OCI-LY3 (cell line): ENCODE data around the gene CHN2.

Experiments
- H2AFZ ChIP-seq: fragments of 200-600, 300-600 bp; shearing (Covaris generic); 2 replicates; pipeline ENCODE4 v1.6.0; 2014; ENCODE audit warnings: antibody characterized with exemption, low read depth, low read length
- H3K27ac ChIP-seq: fragments of 200-600, 300-600 bp; sonication (generic); 2 replicates; pipeline ENCODE4 v1.5.1; 2014; ENCODE audit warnings: mild to moderate bottlenecking, low read length, moderate library complexity, mixed read lengths
- H3K27me3 ChIP-seq: fragments of 200-600, 300-600 bp; sonication (generic); 2 replicates; pipeline ENCODE4 v1.6.1; 2014; ENCODE audit warnings: low read depth, low read length, mixed read lengths
- H3K36me3 ChIP-seq: fragments of 200-600, 300-600 bp; sonication (generic); replicated peaks from 2 replicates; pipeline ENCODE3; 2014; ENCODE audit warnings: low read depth, low read length, mixed read lengths
- H3K4me1 ChIP-seq: fragments of 300-600, 200-600 bp; sonication (generic); 2 replicates; pipeline ENCODE4 v1.6.1; 2014; ENCODE audit warnings: low read length, mixed read lengths
- H3K4me2 ChIP-seq: fragments of 200-600, 300-600 bp; sonication (generic); 2 replicates; pipeline ENCODE4 v1.6.1; 2014; ENCODE audit warnings: low read length, mixed read lengths
- H3K4me3 ChIP-seq: fragments of 300-600, 200-600 bp; sonication (generic); 2 replicates; pipeline ENCODE4 v1.5.1; 2014; ENCODE audit warnings: antibody characterized with exemption, mild to moderate bottlenecking, low read length, moderate library complexity
- H3K79me2 ChIP-seq: fragments of 300-600, 200-600 bp; shearing (Covaris generic); 2 replicates; pipeline ENCODE4 v1.6.1; 2014; ENCODE audit warnings: mild to moderate bottlenecking, low read length, mixed read lengths
- H3K9ac ChIP-seq: fragments of 300-600, 200-600 bp; shearing (Covaris generic); 2 replicates; pipeline ENCODE4 v1.6.0; 2014; ENCODE audit warnings: mild to moderate bottlenecking, low read length, moderate library complexity
- H3K9me3 ChIP-seq: fragments of 200-600, 300-600 bp; shearing (Covaris generic); 2 replicates; pipeline ENCODE4 v1.6.1; 2014; ENCODE audit warnings: low read length, mixed read lengths; ENCODE audit not compliant: insufficient read depth
- H4K20me1 ChIP-seq: fragments of 200-600, 300-600 bp; sonication (generic); 2 replicates; pipeline ENCODE4 v1.6.1; 2016; ENCODE audit warnings: low read length, mixed read lengths; ENCODE audit not compliant: insufficient read depth
- CTCF ChIP-seq: fragments of 200-600, 300-600 bp; sonication (generic); IDR thresholded peaks from 2 replicates; pipeline ENCODE4 v1.5.1; 2014; ENCODE audit warnings: antibody characterized with exemption, low read length, low read depth
- EZH2phosphoT487 ChIP-seq: fragments of 200-600 bp; shearing (Covaris generic); IDR thresholded peaks from 2 replicates; pipeline ENCODE4 v1.6.1; 2018; ENCODE audit warnings: antibody characterized with exemption, mixed run types, low read depth

CHN2 gene

GRCh38 chr7:29192323-29192722 lies 2.3 kb upstream of the CHN2 start:
- no peaks in the 10 kb centered on the region for H3K79me2 ChIP-seq
- TF ChIP-seq CTCF (no peak), EZH2phosphoT487 (no peak)
- peaks cover 42% of the 10 kb centered on the region for H3K27me3 ChIP-seq
- H4K20me1 ChIP-seq, result no peaks in the 10 kb centered on the region
- H2AFZ ChIP-seq, result no peak overlapping the region
- no peak overlapping the region for H3K9ac ChIP-seq
- H3K4me1 ChIP-seq, result no peaks in the 10 kb centered on the region
- H3K4me3 ChIP-seq, result no peak overlapping the region
- no peak overlapping the region for H3K27ac ChIP-seq
- H3K4me2 ChIP-seq, result no peak overlapping the region
- H3K9me3 ChIP-seq, result no peaks in the 10 kb centered on the region
- no peaks in the 10 kb centered on the region for H3K36me3 ChIP-seq

GRCh38 chr7:29192811-29193210 lies 1.8 kb upstream of the CHN2 start:
- no peak overlapping the region for H2AFZ ChIP-seq
- no peak overlapping the region for H3K4me3 ChIP-seq
- H3K36me3 ChIP-seq, result no peaks in the 10 kb centered on the region
- no peak overlapping the region for H3K27ac ChIP-seq
- H3K9ac ChIP-seq, result no peak overlapping the region
- H3K79me2 ChIP-seq, result no peaks in the 10 kb centered on the region
- no peak for TF ChIP-seq EZH2phosphoT487
- TF ChIP-seq CTCF, result no peak
- no peaks in the 10 kb centered on the region for H3K4me1 ChIP-seq
- H4K20me1 ChIP-seq, result no peaks in the 10 kb centered on the region
- H3K4me2 ChIP-seq, result no peak overlapping the region
- H3K27me3 ChIP-seq, result peaks cover 46% of the 10 kb centered on the region
- H3K9me3 ChIP-seq, result no peaks in the 10 kb centered on the region

GRCh38 chr7:29193316-29194205 lies 1.0 kb upstream of the CHN2 start:
- no peak overlapping the region for H3K27ac ChIP-seq
- no peaks in the 10 kb centered on the region for H3K9me3 ChIP-seq
- H3K4me1 ChIP-seq, result no peaks in the 10 kb centered on the region
- H3K79me2 ChIP-seq, result no peaks in the 10 kb centered on the region
- H3K4me3 ChIP-seq, result no peak overlapping the region
- H4K20me1 ChIP-seq, result no peaks in the 10 kb centered on the region
- no peaks in the 10 kb centered on the region for H3K36me3 ChIP-seq
- TF ChIP-seq EZH2phosphoT487 (no peak), CTCF (no peak)
- no peak overlapping the region for H2AFZ ChIP-seq
- no peak overlapping the region for H3K4me2 ChIP-seq
- H3K27me3 ChIP-seq, result peaks cover 46% of the 10 kb centered on the region
- H3K9ac ChIP-seq, result no peak overlapping the region

GRCh38 chr7:29194206-29194593 lies 375 bp upstream of the CHN2 start:
- H3K9me3 ChIP-seq, result no peaks in the 10 kb centered on the region
- TF ChIP-seq EZH2phosphoT487 (no peak), CTCF (no peak)
- H3K27me3 ChIP-seq, result peaks cover 49% of the 10 kb centered on the region
- no peak overlapping the region for H3K9ac ChIP-seq
- H2AFZ ChIP-seq, result no peak overlapping the region
- no peaks in the 10 kb centered on the region for H3K79me2 ChIP-seq
- H3K4me1 ChIP-seq, result no peaks in the 10 kb centered on the region
- H3K4me2 ChIP-seq, result peak overlapping the region; percentile 67
- no peaks in the 10 kb centered on the region for H4K20me1 ChIP-seq
- no peak overlapping the region for H3K27ac ChIP-seq
- H3K36me3 ChIP-seq, result no peaks in the 10 kb centered on the region
- H3K4me3 ChIP-seq, result peak overlapping the region; percentile 74
